HG03025 (cell line): Measurements from ENCODE around the gene B3GALT6.
A peak's percentile ranks its signal among the peaks of the same experiment; 100 is the strongest.

Experiments used
- ATAC-seq: cut with Tn5 transposase; IDR thresholded peaks from one replicate; pipeline ENCODE4 v1.9.1; 2021; ENCODE audit warnings: mild to moderate bottlenecking, moderate library complexity; ENCODE audit not compliant: unreplicated experiment, low FRiP score

B3GALT6 gene

DNA sequence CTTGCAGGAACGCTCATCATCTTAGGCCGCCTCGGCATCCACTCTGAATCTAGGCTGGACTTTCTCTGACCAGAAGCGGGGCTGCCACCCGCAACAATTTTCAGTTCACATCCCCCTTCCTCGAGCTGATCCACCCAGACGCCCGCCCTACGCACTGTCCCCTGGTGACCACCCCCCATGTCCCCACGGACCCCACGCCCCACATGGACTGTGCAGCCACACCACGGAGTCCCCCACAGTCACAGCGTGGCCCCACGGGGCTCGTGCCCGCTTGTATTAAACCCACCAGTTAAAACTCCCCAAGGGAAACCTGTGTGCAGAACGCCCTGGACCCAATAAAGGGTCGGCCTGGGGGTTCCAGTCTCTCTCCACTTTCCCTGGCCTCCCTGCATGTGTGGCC is 27.5 kb downstream of the B3GALT6 start:
- no peak for ATAC-seq

DNA sequence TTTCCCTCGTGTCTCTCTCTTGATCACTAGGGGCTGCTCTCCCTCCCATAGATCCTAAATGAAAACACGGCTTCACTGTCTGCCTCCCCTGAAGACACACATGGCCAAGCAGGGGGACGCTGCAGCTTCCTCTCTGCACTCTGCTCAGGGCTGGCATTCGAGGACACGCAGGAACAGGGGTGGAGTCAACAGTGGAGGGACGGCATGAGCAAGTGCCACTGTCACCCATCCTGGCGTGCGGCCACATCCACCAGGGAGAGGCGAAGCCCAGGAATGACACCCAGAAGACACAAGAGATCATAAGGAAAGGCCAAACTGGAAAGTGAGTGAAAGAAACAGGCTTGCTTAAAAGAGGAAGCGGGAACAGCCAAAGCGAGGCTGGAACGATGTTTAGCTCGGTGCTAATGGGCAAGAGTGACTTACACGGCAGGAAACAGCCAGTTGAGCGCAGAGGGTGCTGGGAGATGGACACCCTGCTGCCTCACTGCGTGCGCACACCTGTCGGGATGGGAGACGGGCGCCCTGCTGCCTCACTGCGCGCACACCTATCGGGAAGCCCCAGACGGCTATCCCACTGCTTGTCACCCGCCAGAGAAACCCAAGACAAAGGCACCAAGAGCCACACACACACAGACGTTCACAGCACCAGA is 28.0 kb downstream of the B3GALT6 start:
- ATAC-seq, result no peak

DNA sequence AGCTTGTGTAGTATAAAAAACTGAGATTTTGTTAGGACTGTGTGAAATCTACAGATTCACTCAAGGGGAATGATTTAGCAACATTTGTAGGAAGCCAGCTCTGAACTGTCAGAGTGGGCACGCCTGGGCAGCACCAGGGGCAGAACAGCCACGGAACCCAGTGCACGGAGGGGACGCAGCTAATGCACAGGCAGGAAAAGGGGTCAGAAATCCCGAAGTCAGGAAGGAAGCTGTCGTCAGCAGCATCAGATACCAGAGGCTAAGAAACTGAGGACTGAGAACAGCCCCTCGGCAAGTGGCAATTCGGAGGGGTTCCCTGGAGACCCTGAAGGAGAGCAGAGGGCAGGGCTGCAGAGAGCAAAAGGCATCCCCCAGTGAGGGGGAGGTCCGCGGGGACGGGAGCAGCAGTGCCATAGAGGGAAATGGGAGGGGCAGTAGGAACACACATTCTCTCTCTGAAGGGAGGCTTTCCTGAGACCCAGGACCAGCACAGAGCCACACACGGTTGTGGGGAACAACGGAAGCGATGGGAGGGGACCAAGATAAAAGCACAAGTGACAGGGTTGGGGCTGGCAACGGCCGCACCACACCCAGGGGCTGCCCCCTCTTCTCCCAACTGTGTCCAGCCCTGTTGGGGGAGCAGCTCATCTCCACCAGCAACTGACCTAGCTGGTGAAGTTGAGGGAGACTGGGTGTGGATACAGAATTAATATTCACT is 29.0 kb downstream of the B3GALT6 start:
- ATAC-seq, result no peak

DNA sequence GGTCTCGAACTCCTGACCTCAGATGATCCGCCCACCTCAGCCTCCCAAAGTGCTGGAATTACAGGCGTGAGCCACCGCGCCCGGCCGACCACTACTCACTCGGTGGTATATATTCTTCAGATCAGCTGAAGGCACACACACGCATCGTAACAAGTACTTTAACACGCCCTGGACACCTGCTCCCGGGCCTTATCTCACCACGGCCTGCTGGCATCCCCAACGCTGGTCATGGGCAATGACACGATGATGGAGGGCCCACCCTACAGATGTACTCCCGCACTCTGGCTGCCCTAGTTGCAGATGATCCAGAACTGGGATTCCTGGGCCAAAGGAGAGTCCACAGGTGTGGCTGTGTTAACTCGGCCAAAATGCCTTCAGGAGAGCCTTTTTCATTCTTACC is 30.0 kb downstream of the B3GALT6 start:
- ATAC-seq, result no peak

DNA sequence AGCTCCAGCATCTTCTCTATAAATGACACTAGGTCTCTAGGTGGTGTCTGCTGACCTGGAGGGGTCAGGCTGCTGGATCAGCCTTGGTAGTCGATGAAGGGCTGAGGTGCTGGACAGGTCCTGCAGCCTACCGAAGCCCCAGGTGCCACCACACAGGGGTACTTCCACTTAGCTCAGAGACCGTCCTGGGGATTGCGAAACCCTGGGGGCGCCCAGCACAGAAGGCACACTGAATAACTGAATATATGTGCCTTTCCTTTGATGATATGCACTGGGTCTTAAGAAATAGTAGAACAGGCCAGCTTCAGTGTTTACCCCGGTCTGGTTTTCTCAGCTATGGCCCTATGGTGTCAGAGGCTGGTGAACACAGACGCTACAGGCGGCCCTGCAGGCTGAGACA is 30.7 kb downstream of the B3GALT6 start:
- ATAC-seq, result no peak

DNA sequence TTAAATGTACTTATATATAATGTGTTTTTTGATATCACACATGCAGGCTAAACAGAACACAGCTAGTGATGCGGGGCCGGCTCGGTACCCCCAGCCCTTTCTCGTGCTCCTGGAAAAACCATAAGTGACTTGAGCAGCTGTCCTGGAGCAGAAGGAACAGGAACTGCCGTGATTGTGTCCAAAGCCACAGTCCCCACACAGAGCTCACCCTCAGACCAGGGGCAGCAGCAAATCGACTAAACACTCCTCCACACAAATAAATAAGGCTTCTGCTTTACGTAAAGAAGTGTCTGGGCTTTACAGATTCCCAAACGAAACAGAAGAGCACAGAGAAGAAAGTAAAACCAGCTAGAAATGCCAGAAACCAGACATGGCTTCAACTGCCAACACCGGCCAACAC is 32.0 kb downstream of the B3GALT6 start:
- no peak for ATAC-seq

DNA sequence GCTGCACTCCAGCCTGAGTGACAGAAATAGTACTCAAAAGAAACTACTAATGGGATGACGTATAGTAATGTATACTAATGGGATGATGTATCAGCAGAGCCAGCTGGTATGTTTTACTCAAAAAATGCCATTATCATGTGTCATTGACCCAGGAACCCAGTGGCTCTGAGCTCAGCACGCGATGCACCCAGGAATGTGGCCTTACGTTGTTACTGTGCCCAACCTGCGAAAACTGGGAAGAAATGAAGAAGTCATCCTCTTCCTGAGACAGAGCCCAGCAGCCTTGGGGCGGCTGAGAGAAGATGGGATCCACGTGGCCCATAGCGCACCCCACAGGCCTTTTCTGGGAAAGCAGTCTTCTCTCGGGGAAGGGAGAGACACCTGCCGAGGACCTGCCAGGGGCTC is 32.8 kb downstream of the B3GALT6 start:
- ATAC-seq, result no peak

DNA sequence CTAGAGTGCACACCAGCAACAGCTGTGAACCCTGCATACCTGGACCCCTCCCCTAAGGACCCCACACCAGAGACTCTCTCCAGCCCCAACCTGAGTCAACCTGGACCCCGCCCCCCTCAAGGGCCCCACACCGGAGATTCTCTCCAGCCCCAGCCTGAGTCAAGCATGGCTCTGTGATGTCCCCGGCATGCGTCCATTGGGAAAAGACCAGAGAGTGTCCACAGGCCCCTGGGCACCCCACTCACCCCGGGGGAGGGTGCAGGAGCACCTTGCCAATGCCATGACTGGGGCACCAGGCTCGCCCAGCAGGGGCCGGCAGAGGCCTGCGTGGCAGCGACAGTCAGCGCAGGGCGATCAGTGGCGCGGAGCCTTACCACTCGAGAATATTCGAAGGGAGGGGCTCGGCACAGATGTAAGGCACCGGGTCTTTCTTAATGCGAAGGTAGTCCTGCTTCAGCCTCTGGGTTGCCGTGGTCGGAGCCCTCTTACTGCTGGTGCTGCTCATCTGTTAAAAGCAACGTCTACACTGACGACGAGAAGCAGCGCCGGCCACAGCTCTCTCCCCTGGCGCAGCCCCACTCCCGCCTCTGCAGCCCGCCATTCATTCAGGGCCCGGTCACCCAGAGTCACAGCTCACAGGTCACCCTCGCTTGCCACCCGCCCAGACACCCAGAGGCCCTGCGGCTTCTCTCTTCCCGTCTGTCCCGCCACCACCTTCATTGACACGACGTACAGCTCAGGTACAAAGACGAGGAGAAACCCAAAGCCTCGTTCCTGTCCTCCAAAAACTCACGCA is 35.6 kb downstream of the B3GALT6 start:
- ATAC-seq, result no peak

DNA sequence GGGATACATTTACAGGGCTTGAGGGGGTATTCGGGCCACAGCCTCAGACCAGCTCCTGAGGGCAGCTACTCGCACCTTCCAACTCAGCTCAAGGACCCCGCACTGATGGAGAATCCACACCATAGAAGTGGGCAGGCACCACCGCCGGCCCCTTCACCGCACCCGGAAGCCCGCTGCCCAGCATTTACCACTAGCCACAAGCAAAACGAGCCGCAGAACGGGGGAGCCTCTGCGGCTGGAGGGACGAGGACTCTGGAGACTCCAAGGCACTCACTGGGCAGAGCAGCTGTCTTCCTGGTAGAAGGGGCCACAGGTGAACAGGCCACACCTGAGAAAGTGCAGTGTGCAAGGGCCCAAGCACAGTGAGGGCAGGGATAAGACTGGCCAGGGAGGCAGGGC is 36.2 kb downstream of the B3GALT6 start:
- no peak for ATAC-seq

DNA sequence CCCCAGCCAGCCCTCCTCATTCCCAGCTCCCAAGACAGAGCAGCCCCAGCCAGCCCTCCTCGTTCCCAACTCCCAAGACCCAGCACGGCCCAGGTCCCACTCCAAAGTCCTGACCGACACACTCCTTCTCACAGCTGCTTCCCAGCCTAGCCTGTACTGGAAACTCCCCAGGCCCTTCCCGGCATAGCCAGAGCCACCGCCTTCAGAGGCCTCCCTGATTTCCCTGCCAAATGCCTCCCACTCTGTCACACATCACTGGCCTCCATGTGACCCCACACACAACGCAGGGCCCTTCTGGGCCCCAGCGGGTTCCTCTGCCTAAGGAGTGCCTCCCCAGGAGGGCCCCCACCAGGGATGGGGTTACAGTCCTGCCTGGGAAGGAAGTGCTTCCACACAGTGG is 38.8 kb downstream of the B3GALT6 start:
- ATAC-seq, result no peak

DNA sequence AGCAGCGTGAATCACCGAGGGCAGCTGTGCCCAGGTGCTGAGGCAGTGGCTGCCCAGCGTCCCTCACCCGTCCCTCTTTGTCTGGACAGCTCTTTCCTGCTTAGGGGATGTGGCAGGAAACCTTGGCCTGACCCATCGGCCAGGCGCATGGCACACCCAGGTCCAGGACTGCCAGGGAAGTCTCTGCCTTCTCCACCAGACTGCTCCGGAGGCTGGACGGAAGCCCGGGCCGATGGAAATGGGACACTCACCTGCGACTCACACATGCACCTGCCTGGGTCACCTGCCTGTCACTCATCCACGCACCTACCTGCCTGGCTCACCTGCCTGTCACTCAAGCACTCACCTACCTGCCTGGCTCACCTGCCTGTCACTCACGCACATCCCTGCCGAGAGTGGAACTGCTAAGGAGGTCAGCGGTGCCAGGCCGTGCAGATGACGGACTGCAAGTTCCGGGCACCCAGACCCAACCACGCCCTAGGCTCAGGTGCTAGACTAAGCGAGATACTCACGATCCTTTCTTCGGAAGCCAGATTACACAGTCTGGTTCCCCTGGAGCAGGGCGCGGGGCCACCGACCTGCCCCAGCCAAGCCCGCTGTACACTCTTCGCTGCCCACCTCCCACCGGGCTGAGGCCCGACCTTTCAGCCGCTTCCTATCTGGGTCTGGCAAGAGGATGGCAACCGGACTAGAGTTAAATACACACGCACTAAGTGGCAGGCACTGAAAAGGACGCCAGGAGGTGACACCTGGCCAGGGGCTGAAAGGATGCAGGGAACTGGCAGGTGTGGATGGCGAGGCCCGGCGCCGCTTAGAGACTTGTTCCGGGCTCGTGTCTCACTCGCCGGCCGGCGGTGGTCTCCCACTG is 40.5 kb downstream of the B3GALT6 start:
- no peak for ATAC-seq

DNA sequence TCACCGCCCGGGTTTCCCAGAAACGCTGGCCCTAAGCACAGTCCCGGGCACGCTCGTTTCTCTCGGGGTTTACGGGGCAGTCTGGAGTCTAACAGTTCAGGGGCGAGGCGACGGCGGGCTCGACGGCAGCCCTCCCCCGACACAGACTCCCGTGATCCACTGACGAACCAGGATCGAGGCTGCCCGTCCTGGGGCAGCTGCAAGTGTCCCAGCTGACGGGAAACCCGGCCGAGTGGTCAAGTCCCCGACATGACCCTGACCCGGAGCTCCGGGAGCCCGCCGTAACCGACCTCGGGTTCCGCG is 41.1 kb downstream of the B3GALT6 start:
- ATAC-seq, result peak; percentile 20

DNA sequence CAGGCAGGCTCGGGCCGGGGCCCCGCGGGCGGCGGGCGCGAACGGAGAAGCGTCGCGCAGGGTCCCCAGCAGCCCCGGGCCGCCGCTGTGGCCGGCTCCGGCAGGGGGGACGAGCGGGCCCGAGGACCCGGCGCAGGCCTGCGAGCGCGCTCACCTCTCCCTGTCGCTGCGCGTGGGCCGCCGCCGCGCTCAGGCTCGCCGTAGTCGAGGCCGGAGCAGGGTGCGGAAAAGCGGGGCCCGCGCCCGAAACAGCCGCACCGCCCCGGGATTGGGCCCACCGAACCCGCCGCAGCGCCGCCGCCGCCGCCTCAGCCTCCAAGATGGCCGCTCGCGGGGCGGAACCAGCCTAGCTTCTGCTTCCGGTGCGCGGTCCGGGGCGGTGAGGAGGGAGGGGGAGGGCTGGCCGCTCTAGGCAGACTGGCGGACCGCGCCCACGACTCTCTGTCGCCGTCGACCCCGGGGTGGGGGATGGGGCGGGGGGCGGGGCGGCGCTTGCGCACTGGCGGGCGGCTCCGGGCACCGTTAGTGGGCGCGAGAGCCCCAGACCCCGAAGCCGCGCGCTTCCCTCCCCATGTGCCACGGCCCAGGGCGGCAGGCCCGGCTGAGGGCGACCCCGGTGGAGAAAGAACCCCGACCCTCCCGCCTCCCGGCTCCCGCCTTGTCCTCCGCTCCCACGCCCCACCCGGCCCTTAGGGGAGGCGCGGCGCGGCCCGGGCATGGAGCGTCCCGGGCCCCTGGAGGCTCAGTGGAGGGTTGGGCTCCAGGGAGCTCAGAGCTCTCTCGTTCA is 41.7 kb downstream of the B3GALT6 start, which contains the start of gene UBE2J2:
TSS of gene UBE2J2 (minus strand) at position 343 of the 787 bp plus-strand sequence. CDS start 5,862 bp downstream, outside the sequence.
- ATAC-seq, result peak; percentile 77

DNA sequence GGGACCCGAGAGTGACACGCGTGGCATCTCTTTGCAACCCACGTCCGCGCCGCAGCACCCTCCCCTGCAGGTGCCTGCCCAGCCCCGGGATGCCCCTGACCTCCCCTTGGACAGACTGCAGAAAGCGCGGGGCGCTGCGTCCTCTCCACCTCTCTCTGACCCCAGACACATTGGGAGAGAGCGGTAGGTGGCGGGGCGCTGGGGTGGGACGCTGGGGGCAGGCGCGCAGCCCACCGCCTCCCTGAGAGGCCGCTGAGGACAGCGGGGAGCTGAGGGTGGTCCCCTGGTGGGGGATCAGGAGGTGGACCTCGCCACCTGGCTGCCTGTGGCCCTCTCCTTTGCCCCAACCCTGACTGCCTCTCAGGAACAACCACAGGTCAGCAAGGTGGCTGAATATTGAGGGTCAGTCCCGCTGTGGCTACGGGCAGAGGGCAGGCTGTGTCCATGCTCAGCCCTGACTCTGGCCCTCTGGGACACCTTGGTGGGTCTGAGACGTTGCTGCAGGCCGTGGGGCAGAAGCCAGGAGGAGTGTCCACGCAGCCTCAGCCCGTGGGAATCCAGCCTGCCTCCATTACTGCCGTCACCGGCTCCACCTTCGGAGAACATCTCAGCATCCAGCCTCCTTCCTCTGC is 42.4 kb downstream of the B3GALT6 start:
- peak; percentile 4 for ATAC-seq

DNA sequence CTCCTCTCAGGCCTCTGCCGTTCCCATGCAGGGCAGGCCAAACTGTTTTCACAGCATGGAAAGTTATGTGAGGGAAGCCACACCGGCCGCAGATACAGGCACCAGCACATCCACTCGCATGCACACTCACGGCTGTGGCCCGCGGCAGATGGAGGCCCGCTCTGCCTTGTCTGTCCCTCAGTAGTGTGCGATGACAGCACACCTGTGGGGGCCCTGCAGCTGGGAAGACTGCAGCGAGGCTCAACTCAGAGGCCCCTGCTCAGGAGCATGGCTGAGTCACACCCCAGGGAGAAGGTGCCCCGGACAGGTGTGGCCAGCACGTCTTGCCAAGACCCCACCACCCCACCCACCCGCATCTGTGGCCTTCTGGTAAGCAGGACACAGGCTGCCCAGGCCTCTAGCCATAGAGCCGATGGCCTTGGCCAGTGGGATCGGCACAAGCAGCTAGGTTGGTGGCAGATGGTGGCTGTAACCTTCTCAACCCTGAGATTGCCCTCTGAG is 42.9 kb downstream of the B3GALT6 start:
- ATAC-seq, result no peak

DNA sequence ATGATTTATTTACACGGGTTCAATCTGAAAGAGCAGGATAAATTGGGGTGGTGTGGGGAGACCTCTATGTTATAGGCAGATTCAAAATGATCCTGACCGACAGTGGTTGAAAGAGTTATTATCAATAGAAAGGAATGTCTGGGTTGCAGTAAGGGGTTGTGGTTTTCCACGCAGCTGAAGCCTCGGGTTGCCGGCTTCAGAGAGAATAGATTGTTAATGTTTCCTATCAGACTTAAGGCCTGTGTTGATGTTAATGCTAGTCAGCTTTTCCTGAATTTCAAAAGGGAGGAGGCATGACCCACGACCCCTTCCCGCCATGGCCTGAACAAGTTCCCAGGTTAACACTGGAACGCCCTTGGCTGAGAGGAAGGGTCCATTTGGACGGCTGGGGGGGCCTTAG is 43.8 kb downstream of the B3GALT6 start:
- no peak for ATAC-seq

DNA sequence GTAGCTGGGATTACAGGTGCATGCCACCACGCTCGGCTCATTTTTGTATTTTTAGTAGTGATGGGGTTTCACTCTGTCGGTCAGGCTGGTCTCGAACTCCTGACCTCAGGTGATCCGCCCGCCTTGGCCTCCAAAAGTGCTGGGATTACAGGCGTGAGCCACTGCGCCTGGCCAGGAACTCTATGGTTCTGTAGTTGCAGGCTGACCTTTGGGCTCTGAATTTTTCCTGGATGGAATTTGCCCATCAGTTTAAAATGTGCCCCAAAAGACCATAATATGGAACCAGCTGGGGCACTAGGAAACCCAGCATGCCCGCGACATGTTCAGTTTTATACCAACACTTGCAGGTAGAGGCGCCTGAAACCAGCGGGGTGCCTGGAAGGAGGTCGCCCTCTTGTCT is 46.6 kb downstream of the B3GALT6 start:
- no peak for ATAC-seq

DNA sequence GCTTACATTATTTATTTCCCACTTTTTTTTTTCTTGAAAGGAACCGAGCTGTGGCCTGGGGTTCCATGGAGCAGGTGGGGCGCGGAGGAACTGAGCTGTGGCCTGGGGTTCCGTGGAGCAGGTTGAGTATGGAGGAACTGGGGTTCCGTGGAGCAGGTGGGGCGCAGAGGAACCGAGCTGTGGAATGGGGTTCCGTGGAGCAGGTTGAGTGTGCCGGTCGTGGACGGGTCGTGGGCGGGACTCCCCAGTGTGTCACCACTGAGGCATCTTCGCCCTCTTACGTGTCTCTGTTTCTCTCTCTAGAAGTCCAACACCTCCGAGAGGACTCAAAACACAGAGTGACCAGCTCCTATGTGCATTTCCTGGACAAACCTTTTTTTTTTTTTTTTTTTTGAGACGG is 47.0 kb downstream of the B3GALT6 start:
- ATAC-seq, result no peak

DNA sequence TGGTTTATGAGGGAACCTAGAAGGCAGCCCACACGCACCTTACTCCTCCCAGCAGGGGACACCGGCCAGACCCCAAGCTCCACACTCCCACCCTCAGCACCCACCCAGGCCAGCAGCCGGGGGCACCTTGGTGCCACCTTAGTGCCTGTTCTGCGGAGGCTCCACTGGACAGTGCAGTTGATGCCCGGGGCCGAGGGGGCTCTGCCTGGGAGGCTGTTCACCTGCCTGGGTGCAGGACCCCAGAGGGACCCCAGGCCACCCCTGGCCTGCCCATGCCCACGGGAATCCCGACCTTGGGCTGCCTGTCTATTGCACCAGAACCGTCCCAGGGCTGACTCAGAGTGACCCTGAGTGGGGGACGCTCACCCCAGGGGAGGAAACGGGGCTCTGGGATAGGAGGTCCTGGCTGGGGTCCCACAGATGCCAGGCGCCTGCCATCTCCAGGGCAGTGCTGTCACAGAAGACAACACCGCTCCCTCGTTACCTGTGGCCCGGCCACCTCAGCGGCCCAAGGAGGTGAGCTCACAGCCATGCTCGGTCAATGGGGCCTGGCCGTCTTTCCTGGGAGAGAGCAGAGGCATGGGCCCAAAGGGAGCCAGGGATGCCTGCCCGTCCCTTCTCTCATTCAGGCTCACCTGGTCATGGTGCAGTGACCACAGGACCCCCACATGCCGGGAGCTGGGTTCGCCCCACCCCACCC is 48.9 kb downstream of the B3GALT6 start:
- ATAC-seq, result no peak
